AG04450 (cell line): ENCODE data around the gene SELENON. TPM values are rescaled to one million over a fixed set of nuclear protein-coding genes. Genes with fewer than 3 reads are reported as not detected.

ENCODE experiments used
- CTCF ChIA-PET: fragments of 300-600, 350-600 bp; formaldehyde crosslinking; extraction: SDS; loops from one replicate; lab custom pipeline; 2022; ENCODE audit warnings: antibody characterized with exemption, inconsistent platforms; lab: Charles Lee
- POLR2A ChIA-PET: fragments of 350-600 bp; formaldehyde crosslinking; extraction: SDS; loops from one replicate; lab custom pipeline; 2021; ENCODE audit warnings: antibody characterized with exemption, inconsistent platforms; lab: Yijun Ruan, JAX
- DNase-seq: peaks from one replicate; pipeline ENCODE4 v3.0.0-alpha.2; 2011; ENCODE audit warnings: low read depth, low spot score
- H3K27ac ChIP-seq: one replicate; pipeline ENCODE4 v1.5.1; 2012; ENCODE audit warnings: low read depth, low read length, control low read depth
- H3K27me3 ChIP-seq: one replicate; pipeline ENCODE4 v1.6.0; 2012; ENCODE audit warnings: low read length; ENCODE audit not compliant: control insufficient read depth, insufficient read depth
- H3K4me3 ChIP-seq: 2 replicates; pipeline ENCODE4 v1.5.1; 2011; ENCODE audit warnings: mild to moderate bottlenecking, low read depth, low read length, control low read depth
- H3K9me3 ChIP-seq: 2 replicates; pipeline ENCODE4 v1.5.1; 2012; ENCODE audit warnings: low read length; ENCODE audit not compliant: control insufficient read depth, insufficient read depth
- polyA plus RNA-seq: library from polyadenylated mRNA; depleted of rRNA; stranded (reverse); fragments of >200 nt; gene quantifications from 2 replicates; pipeline ENCODE4 v1.2.3, GENCODE V29; 2011
- TF ChIP-seq, protein P1 (sequence below): IDR thresholded peaks from 2 replicates; pipeline ENCODE4 v1.5.1; 2011; ENCODE audit warnings: low read depth, low read length, control low read depth, inconsistent platforms

SELENON gene
- polyA plus RNA-seq, 1 experiment = 36.3 TPM

DNA sequence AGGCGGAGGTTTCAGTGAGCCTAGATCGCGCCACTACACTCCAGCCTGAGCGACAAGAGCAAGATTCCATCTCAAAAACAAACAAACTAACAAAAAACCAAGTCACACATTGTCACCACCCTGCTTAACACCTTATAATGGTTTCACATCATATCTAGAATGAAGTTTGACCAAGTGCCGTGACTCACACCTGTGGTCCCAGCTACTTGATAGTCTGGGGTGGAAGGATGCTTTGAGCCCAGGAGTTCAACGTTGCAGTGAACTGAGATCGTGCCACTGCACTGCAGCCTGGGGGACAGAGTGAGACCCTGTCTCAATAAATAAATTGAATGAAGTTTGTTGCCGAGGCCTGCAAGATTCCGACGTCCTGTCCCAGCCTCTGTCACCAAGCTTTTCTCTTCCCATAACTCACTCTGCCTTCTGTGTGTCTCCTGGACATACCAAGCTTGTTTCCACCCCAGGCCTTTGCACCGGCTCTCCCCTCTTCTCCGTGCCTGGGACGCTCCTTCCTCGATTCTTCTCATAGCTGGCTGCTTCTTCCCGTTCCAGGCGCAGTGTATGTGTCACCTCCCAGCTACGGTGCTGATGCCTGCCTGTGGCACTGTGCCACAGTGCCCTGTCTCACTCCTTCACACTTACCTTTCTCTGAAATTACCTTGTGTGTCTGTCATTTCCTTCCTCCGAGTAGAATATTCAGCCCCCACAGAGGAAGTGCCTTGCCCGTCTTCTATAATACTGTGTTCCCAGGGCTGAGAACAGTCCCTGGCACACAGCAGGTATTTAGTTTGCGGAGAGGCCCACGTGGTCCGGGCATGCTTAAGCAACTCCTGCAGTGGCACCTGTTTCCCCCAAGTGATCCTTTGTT, 3.8 kb upstream of the SELENON start:
- Histone ChIP-seq H3K4me3 (no peak overlapping the region), H3K27ac (no peak overlapping the region), H3K27me3 (no peaks in the 10 kb centered on the region), H3K9me3 (no peaks in the 10 kb centered on the region)
- TF ChIP-seq, protein P1, sequence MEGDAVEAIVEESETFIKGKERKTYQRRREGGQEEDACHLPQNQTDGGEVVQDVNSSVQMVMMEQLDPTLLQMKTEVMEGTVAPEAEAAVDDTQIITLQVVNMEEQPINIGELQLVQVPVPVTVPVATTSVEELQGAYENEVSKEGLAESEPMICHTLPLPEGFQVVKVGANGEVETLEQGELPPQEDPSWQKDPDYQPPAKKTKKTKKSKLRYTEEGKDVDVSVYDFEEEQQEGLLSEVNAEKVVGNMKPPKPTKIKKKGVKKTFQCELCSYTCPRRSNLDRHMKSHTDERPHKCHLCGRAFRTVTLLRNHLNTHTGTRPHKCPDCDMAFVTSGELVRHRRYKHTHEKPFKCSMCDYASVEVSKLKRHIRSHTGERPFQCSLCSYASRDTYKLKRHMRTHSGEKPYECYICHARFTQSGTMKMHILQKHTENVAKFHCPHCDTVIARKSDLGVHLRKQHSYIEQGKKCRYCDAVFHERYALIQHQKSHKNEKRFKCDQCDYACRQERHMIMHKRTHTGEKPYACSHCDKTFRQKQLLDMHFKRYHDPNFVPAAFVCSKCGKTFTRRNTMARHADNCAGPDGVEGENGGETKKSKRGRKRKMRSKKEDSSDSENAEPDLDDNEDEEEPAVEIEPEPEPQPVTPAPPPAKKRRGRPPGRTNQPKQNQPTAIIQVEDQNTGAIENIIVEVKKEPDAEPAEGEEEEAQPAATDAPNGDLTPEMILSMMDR = no peak
- CTCF ChIA-PET = interaction anchor here (0.6 to 5.1 kb wide), 7 partner anchors 14 to 187 kb away, joined by 3 to 43 read pairs (median 3); no protein-coding TSS in a partner anchor
- DNase-seq = no peak
- POLR2A ChIA-PET = no interaction called here

DNA sequence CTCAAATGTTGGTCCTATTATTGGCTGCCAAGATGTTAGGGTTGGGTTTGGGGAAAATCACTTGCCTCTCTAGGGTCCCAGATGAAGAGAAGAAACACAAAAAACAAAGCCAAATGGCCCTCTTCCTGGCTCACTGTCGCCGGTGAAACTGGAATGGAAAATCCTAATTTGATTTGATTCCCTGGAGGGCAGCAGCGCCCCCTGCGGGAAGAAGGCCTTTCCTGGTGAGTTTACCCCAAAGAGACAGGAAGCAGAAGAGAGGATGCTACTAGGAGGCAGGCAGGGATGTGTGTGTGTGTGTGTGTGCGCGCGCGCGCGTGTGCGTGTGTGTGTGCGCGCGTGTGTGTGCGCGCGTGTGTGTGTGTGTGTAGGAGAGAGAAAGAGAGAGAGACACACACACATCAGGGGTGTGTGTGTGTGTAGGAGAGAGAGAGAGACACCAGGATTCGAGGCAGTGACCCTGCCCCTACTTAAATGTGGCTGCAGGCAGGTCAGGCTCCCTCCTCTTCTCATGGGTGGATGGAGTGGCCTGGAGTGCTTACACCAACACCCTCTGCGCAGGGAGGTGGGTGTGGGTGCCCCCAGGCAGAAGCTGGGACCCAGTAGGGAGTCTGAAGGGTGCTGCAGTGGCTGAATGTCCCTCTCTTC, 3.1 kb upstream of the SELENON start:
- no peaks in the 10 kb centered on the region for H3K27me3 ChIP-seq
- CTCF ChIA-PET = interaction anchor here (0.6 to 5.4 kb wide), 13 partner anchors 10 to 297 kb away, joined by 3 to 74 read pairs (median 5); no protein-coding TSS in a partner anchor
- no peak for DNase-seq
- H3K9me3 ChIP-seq = no peaks in the 10 kb centered on the region
- no peak overlapping the region for H3K4me3 ChIP-seq
- TF ChIP-seq, protein P1 = peak; percentile 89
- POLR2A ChIA-PET = no interaction called here
- H3K27ac ChIP-seq = no peak overlapping the region

DNA sequence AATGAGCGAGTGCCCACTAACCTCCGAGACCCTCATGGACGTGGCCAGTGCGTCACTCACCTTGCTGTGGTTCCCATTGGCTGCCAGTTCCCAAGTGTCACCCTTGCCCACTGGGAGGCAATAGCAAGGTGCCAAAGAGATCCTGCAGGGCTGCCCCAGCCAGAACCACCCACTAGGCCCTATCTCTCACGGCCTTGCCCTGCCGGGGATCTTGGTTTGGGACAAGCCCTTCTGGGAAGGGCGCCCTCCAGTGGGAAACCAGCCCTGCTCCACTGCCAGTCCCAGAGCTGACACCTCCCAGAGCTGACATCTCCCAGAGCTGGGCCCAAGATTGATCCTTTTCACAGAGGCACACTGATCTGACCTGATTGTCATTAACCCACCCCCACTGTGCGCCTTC, 2.1 kb upstream of the SELENON start:
- TF ChIP-seq, protein P1 = peak; percentile 58
- H3K9me3 ChIP-seq = no peaks in the 10 kb centered on the region
- DNase-seq = no peak
- POLR2A ChIA-PET = no interaction called here
- no peak overlapping the region for H3K4me3 ChIP-seq
- CTCF ChIA-PET = interaction anchor here (0.6 to 5.4 kb wide), 19 partner anchors 9 to 561 kb away, joined by 3 to 74 read pairs (median 3); no protein-coding TSS in a partner anchor
- H3K27me3 ChIP-seq = no peaks in the 10 kb centered on the region
- H3K27ac ChIP-seq = no peak overlapping the region

DNA sequence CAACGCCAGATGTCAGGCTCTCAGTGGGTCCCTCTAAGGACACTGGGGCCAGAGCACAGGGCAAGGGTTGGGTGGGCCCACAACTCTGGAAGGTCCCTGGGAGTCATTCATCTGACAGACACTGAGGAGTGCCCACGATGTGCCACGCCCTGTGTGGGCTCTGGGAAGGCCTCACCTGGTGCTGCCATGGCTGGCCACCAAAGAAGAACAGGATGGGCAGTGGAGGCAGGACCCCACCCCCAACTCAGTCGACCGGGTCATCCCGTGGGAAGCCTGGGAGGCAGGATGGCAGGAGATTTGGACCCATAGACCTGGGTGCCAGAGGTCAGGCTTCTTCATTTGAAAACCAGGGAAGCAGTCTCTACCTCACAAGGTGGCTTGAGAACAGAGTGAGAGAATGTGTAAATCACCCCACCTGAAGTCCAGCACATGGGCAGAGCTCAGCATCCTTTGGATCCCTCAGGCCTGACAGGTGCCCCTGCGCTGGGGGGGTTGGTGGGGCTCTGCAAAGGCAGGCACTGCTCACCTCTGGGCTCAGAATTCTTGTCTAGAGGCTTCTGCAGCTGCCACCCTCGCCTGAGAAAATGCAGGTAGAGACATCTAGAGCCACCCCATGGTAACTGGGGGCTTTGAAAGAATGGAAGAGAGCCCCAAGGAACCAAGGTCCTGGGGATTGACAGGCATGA, 1.2 kb upstream of the SELENON start:
- Histone ChIP-seq H3K27ac (no peak overlapping the region), H3K27me3 (no peaks in the 10 kb centered on the region), H3K9me3 (no peaks in the 10 kb centered on the region), H3K4me3 (no peak overlapping the region)
- TF ChIP-seq, protein P1 = no peak
- ChIA-PET POLR2A (no interaction called here), CTCF (interaction anchor here (0.6 to 5.4 kb wide), 13 partner anchors 11 to 562 kb away, joined by 3 to 74 read pairs (median 5); no protein-coding TSS in a partner anchor)
- DNase-seq = no peak
